MM.1S (cell line): ENCODE results near the gene LAD1.

ENCODE experiments used
- EZH2 ChIP-seq: fragments of 300-600 bp; sonication (generic); optimal IDR thresholded peaks from 2 replicates; pipeline ENCODE3; 2017; ENCODE audit warnings: low read depth, mild to moderate bottlenecking, antibody characterized with exemption, low read length, mixed read lengths
- EZH2phosphoT487 ChIP-seq: fragments of 300-600 bp; sonication (generic); IDR thresholded peaks from 2 replicates; pipeline ENCODE4 v1.6.1; 2018; ENCODE audit warnings: antibody characterized with exemption, low read length
- TF ChIP-seq, protein P1 (sequence below): fragments of 300-600 bp; sonication (generic); IDR thresholded peaks from 2 replicates; pipeline ENCODE4 v1.5.1; 2016; ENCODE audit warnings: antibody characterized with exemption, low read length, mixed read lengths

- TF ChIP-seq, protein P1, sequence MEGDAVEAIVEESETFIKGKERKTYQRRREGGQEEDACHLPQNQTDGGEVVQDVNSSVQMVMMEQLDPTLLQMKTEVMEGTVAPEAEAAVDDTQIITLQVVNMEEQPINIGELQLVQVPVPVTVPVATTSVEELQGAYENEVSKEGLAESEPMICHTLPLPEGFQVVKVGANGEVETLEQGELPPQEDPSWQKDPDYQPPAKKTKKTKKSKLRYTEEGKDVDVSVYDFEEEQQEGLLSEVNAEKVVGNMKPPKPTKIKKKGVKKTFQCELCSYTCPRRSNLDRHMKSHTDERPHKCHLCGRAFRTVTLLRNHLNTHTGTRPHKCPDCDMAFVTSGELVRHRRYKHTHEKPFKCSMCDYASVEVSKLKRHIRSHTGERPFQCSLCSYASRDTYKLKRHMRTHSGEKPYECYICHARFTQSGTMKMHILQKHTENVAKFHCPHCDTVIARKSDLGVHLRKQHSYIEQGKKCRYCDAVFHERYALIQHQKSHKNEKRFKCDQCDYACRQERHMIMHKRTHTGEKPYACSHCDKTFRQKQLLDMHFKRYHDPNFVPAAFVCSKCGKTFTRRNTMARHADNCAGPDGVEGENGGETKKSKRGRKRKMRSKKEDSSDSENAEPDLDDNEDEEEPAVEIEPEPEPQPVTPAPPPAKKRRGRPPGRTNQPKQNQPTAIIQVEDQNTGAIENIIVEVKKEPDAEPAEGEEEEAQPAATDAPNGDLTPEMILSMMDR: no peak
- TF ChIP-seq EZH2 (no peak), EZH2phosphoT487 (no peak)
Measured at GRCh38 chr1:201374364-201374763, 24.8 kb downstream of the LAD1 start.
